Osteocyte (in vitro differentiated cells): ENCODE data around the gene PUS7. TPM values are rescaled to one million over a fixed set of nuclear protein-coding genes. Genes with fewer than 3 reads are reported as not detected.

Source experiments
- DNase-seq: peaks from one replicate; pipeline ENCODE4 v3.0.0; 2021; ENCODE audit warnings: mixed read lengths; ENCODE audit not compliant: unreplicated experiment; ENCODE audit errors: extremely low spot score
- H3K27ac Mint-ChIP-seq: one replicate; pipeline ENCODE4 v1.8.0; 2021; ENCODE audit warnings: mild to moderate bottlenecking, mixed read lengths; ENCODE audit not compliant: unreplicated experiment
- H3K27me3 Mint-ChIP-seq: one replicate; pipeline ENCODE4 v1.8.0; 2021; ENCODE audit warnings: mixed read lengths; ENCODE audit not compliant: unreplicated experiment
- H3K36me3 Mint-ChIP-seq: one replicate; pipeline ENCODE4 v1.8.0; 2021; ENCODE audit warnings: mixed read lengths; ENCODE audit not compliant: unreplicated experiment
- H3K4me1 Mint-ChIP-seq: one replicate; pipeline ENCODE4 v1.8.0; 2021; ENCODE audit warnings: mixed read lengths; ENCODE audit not compliant: unreplicated experiment
- H3K4me3 Mint-ChIP-seq: one replicate; pipeline ENCODE4 v1.8.0; 2021; ENCODE audit warnings: mild to moderate bottlenecking, moderate library complexity, mixed read lengths; ENCODE audit not compliant: unreplicated experiment
- H3K9me3 Mint-ChIP-seq: one replicate; pipeline ENCODE4 v1.8.0; 2021; ENCODE audit warnings: mixed read lengths; ENCODE audit not compliant: unreplicated experiment
- total RNA-seq: library from RNA; stranded (reverse); gene quantifications from 2 replicates; pipeline ENCODE4 v1.2.1, GENCODE V29; 2021
- TF ChIP-seq, protein P1 (sequence below): fragments of 200-600 bp; sonication (generic); IDR thresholded peaks from 2 replicates; pipeline ENCODE4 v1.5.0; 2021; ENCODE audit warnings: antibody characterized with exemption, mild to moderate bottlenecking, moderate library complexity

Gene PUS7
- total RNA-seq, 1 donor from 2014 or later, result 18.5 TPM

DNA sequence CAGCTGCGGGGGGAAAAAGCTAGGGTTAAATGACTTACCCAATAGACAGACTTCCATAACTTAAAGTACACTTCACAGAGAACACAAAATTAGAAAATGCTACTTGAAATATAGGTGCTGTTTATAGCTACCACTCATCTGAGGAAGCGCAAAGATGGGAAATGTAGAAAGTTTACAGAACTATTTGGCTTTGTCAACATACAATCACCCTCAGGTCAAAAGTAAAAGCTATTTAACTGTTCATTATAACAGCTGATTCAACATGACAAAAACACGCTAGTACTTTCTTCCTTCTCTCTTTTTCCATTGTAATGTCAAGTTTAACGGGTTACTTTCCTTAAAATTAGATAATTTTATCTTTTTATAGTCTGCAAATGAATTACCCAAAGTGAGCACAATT lies 51.2 kb downstream of the PUS7 start:
- TF ChIP-seq, protein P1, sequence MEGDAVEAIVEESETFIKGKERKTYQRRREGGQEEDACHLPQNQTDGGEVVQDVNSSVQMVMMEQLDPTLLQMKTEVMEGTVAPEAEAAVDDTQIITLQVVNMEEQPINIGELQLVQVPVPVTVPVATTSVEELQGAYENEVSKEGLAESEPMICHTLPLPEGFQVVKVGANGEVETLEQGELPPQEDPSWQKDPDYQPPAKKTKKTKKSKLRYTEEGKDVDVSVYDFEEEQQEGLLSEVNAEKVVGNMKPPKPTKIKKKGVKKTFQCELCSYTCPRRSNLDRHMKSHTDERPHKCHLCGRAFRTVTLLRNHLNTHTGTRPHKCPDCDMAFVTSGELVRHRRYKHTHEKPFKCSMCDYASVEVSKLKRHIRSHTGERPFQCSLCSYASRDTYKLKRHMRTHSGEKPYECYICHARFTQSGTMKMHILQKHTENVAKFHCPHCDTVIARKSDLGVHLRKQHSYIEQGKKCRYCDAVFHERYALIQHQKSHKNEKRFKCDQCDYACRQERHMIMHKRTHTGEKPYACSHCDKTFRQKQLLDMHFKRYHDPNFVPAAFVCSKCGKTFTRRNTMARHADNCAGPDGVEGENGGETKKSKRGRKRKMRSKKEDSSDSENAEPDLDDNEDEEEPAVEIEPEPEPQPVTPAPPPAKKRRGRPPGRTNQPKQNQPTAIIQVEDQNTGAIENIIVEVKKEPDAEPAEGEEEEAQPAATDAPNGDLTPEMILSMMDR, result no peak
- H3K27ac Mint-ChIP-seq, result no peak overlapping the region

DNA sequence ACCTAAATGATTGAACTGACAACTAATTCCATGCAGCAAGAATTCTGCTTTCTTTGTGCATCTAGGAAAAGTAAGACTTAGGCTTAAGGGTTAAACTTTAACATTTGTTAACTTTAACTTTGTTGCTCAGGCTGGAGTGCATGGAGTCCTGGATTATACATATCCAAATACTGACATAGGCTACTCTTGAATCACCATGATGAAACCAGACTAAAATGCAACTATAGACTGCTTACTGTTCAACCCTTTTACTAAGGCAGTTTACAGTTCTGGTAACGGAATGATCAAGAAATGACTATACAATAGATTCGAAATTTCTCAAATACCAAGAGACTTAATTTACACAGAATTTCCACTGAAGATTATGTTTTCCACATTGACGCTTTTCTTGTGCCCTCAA lies 52.0 kb downstream of the PUS7 start:
- H3K27me3 Mint-ChIP-seq, result no peaks in the 10 kb centered on the region
- H3K27ac Mint-ChIP-seq, result no peak overlapping the region
- H3K9me3 Mint-ChIP-seq, result no peaks in the 10 kb centered on the region
- TF ChIP-seq, protein P1, result no peak
- peaks cover 7% of the 10 kb centered on the region for H3K4me1 Mint-ChIP-seq
- H3K36me3 Mint-ChIP-seq, result peaks cover 3% of the 10 kb centered on the region
- DNase-seq, result no peak
- H3K4me3 Mint-ChIP-seq, result no peak overlapping the region

More for the DNA sequence above, 51.2 kb downstream of the PUS7 start:
- DNase-seq, result no peak
- Mint-ChIP-seq H3K27me3 (no peaks in the 10 kb centered on the region), H3K9me3 (no peaks in the 10 kb centered on the region), H3K4me3 (no peak overlapping the region), H3K36me3 (peaks cover 3% of the 10 kb centered on the region), H3K4me1 (peaks cover 7% of the 10 kb centered on the region)

DNA sequence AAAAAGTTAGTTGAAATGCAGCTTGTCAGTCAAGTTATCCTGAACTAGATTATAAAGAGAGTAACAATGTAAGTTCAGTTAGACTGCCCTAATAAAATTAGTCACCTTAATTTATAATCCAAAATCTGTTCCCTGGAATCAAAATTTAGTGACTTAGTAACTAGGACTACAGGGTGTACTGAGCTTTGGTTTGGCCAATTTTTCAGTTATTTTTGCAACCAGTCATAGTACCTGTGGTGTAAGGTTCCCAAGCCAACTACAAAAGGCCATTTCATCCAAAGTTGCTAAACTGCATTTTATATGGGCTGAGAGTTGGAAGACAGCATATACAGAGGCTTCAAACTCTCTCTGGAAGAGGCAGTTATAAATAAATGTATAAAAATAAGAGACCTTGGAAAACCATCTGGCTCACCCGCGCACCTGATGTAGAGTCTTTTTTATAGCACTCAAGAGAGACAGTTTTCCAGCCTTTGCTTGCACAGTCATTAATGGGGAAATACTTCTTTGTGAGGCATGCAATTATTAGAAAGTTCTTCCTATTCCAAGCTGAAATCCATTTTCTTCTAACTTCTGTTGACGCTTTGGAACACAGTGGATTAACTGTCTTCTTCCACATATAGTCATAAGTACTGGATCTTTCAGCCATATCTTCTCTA lies 59.2 kb downstream of the PUS7 start:
- Mint-ChIP-seq H3K27me3 (no peaks in the 10 kb centered on the region), H3K9me3 (no peaks in the 10 kb centered on the region), H3K36me3 (peaks cover 14% of the 10 kb centered on the region), H3K4me3 (no peak overlapping the region), H3K4me1 (no peaks in the 10 kb centered on the region), H3K27ac (no peak overlapping the region)
- no peak for DNase-seq
- TF ChIP-seq, protein P1, result no peak

DNA sequence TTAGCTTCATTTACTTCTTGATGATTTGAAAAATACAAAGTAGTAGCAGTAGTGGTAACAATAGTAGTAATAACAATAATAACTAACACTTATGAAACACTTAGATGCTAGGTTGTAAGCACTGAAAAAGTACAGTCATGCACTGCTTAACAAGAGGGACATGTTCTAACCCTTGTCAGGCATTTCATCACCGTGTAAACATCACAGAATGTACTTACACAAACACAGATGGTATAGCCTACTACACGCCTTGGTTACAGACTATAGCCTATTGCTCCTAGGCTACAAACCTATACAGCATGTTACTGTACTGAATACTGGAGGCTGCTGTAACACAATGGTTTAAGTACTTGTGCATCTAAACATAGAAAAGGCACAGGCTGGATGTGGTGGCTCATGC lies 60.6 kb downstream of the PUS7 start:
- no peak for DNase-seq
- TF ChIP-seq, protein P1, result no peak
- no peaks in the 10 kb centered on the region for H3K4me1 Mint-ChIP-seq
- H3K36me3 Mint-ChIP-seq, result peaks cover 21% of the 10 kb centered on the region
- no peaks in the 10 kb centered on the region for H3K27me3 Mint-ChIP-seq
- no peak overlapping the region for H3K27ac Mint-ChIP-seq
- H3K4me3 Mint-ChIP-seq, result no peak overlapping the region
- H3K9me3 Mint-ChIP-seq, result no peaks in the 10 kb centered on the region

DNA sequence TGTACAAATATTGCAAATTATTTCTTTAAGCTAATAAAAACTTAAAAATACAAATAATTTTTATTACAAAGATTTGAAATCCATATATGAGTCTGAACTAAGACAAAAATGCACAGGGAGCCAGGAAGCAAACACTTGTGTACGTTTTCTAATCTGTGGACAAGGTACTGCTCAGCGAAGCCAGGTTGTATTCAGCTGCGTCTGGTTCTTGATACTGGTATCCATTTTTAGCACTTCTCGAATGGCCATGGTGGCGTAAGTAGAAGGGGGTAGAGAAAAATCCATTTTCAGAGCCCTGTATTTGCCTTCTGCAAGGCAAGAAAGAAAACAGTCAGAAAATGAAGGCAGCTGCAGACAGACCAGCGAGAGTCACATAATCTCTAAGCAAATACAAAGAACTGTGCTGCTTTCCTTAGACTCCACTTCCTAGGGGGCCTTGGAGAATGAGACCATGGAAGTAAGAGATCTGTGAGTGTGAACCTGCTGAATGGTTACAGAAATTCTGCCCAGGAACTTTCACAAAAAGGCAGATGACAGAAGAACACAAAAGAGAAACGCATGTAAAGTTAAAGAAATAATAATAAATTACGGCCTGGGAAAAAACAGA lies 64.3 kb downstream of the PUS7 start:
- Mint-ChIP-seq H3K9me3 (no peaks in the 10 kb centered on the region), H3K27me3 (no peaks in the 10 kb centered on the region), H3K36me3 (peaks cover 21% of the 10 kb centered on the region), H3K27ac (no peak overlapping the region), H3K4me1 (peaks cover 24% of the 10 kb centered on the region), H3K4me3 (no peak overlapping the region)
- no peak for DNase-seq
- TF ChIP-seq, protein P1, result no peak
